Activated CD8-positive, alpha-beta T cell treated with anti-CD3 and anti-CD28 coated beads, Interleukin-2, amount 10 ng/mL, durations not matched to agents 7 days and 5 days (primary cell): Measurements from ENCODE around the gene PVALEF. TPM values are rescaled to one million over a fixed set of nuclear protein-coding genes. Genes with fewer than 3 reads are reported as not detected.

Source experiments
- ATAC-seq: fragments of 150-1000 bp; cut with Tn5 transposase; one replicate; pipeline ENCODE4 v1.10.0; 2021; ENCODE audit warnings: moderate library complexity
- CTCF ChIA-PET: fragments of 350-600 bp; sonication (Branson Sonifier 250); formaldehyde crosslinking; loops from one replicate; lab custom pipeline; 2021; ENCODE audit warnings: antibody characterized with exemption; lab: Charles Lee
- POLR2A ChIA-PET: fragments of 350-600 bp; sonication (Branson Sonifier 250); formaldehyde crosslinking; loops from one replicate; lab custom pipeline; 2021; ENCODE audit warnings: antibody characterized with exemption; lab: Charles Lee
- DNase-seq: peaks from one replicate; pipeline ENCODE4 v3.0.0-alpha.2; 2020
- H3K27ac Mint-ChIP-seq: one replicate; pipeline ENCODE4 v1.8.0; 2021; ENCODE audit warnings: mild to moderate bottlenecking, mixed read lengths
- H3K27me3 Mint-ChIP-seq: one replicate; pipeline ENCODE4 v1.8.0; 2021; ENCODE audit warnings: low read depth, mixed read lengths
- H3K36me3 Mint-ChIP-seq: one replicate; pipeline ENCODE4 v1.8.0; 2021; ENCODE audit warnings: low read depth, mixed read lengths
- H3K4me1 Mint-ChIP-seq: one replicate; pipeline ENCODE4 v1.8.0; 2021; ENCODE audit warnings: low read depth, mixed read lengths
- H3K4me3 Mint-ChIP-seq: one replicate; pipeline ENCODE4 v1.8.0; 2021; ENCODE audit warnings: mild to moderate bottlenecking, mixed read lengths
- H3K9me3 Mint-ChIP-seq: one replicate; pipeline ENCODE4 v1.8.0; 2022; ENCODE audit warnings: mixed read lengths; ENCODE audit not compliant: insufficient read depth
- total RNA-seq, 2 experiments: library from RNA; stranded (reverse); gene quantifications; one replicate each; pipeline ENCODE4 v1.2.3, GENCODE V29; 2021

Gene PVALEF
- total RNA-seq, 2 experiments from 2014 or later = not detected

DNA sequence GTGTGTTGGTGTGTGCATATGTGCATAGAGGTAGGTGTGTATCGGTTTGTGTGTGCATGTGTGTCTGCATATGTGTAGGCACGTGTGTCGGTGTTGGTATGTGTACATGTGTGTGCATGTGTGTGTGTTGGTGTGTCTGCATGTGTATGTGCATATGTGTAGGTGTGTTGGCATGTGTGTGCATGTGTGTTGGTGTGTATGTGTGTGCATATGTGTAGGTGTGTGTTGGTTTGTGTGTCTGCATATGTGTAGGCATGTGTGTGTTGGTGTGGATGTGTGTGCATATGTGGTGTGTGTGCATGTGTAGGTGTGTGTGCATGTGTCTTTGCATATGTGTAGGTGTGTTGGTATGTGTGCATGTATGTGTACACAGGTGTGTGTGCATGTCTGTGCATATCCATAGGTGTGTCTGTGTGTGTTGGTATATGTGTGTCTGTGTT, 4.6 kb downstream of the PVALEF start:
- H3K9me3 Mint-ChIP-seq = no peaks in the 10 kb centered on the region
- ATAC-seq (no peak), DNase-seq (no peak)
- no peaks in the 10 kb centered on the region for H3K4me1 Mint-ChIP-seq
- CTCF ChIA-PET = no interaction called here
- H3K27ac Mint-ChIP-seq = no peak overlapping the region
- H3K36me3 Mint-ChIP-seq = no peaks in the 10 kb centered on the region
- H3K27me3 Mint-ChIP-seq = peaks cover 9% of the 10 kb centered on the region
- no peak overlapping the region for H3K4me3 Mint-ChIP-seq
- POLR2A ChIA-PET = no interaction called here

DNA sequence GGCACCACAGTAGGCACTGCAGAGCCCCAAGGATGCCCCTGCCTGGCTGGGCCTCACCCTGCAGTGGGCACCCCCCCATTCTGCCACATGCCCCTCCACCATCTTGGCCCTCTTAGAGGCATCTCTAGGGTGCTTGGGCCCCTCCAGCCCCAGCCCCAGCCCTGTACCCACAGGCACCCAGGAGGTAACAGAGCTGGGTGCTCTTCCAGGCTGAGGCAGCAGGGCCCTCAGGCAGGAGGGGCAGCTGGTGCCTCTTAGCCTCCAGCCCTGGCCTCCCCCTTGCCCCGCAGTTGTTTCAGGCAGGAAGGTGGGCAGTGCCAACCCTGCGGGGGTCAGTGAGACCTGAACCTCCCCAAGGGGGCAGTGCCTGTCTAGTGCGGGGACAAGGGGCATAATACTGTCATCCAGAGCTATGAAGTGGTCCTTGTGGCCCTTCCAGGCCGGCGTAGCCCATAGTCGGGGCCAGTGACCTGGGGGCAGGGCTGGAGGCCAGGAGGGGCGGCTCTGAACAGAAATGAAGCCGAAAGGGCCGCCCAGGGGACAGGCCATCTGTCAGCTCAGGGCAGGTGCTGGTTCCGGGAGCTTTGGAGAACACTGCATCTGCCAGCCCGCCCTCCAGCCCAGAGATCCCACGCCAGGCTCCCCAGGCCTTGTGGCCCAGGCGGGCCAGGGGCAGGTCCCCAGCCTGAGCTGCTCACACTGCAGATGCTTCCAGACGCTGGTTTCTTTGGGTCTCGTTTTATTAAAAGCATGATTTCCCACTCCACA, 5.6 kb downstream of the PVALEF start:
- no peak overlapping the region for H3K27ac Mint-ChIP-seq
- ChIA-PET CTCF (no interaction called here), POLR2A (no interaction called here)
- no peak overlapping the region for H3K4me3 Mint-ChIP-seq
- H3K36me3 Mint-ChIP-seq = no peaks in the 10 kb centered on the region
- peaks cover 14% of the 10 kb centered on the region for H3K27me3 Mint-ChIP-seq
- ATAC-seq (no peak), DNase-seq (no peak)
- H3K9me3 Mint-ChIP-seq = no peaks in the 10 kb centered on the region
- no peaks in the 10 kb centered on the region for H3K4me1 Mint-ChIP-seq

DNA sequence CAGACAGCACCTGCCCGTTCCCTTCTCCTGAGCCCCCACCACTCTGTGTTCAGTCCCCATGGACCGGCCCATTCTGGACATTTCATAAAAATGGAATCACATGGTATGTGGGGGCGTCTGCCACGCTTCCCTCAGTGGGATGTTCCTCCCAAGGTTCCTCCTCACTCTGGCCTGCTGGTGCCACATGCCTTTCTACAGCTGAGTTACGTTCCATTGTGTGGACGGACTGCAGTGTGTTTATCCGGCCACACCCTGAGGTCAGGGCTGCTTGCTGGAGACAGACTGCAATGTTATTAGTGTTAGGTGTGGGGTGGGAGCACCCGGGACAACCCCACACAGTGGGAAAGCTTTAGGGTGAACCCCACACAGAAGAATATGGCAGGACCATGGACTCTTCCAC, 6.6 kb downstream of the PVALEF start:
- Mint-ChIP-seq H3K27ac (no peak overlapping the region), H3K4me1 (no peaks in the 10 kb centered on the region), H3K4me3 (no peak overlapping the region), H3K36me3 (no peaks in the 10 kb centered on the region), H3K27me3 (peaks cover 14% of the 10 kb centered on the region), H3K9me3 (no peaks in the 10 kb centered on the region)
- ChIA-PET POLR2A (no interaction called here), CTCF (no interaction called here)
- no peak for DNase-seq
- ATAC-seq = no peak

DNA sequence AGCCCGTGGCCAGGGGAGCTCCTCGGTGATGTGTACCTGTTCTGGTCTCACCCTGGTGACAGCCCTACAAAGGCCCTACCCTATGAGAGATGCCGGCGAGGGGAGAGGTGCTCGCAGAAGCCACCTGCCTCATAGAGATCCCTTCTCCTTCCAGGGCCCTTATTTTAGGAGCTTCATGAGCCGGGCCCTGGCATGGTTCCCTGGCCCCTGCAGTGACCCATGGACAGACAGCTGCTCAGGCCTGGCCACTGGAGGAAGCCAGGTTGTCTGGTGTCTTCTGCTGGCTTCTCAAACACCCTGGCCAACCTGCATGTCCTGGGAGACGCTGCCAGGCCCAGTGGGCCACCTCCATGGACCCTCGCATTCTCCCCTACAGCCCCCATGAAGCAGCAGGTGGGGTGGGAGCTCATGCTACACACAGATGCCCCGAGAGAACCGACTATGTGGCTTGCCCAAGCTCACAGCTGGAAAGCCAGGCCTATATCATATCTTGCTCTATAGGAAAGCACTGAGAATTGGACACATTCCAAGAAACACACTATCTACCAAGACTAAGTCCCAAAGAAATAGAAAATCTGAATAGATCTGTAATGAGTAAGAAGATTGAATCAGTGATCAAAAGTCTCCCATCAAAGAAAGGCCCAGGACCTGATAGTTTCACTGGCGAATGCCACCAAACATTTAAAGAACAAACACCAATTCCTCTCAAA, 7.9 kb downstream of the PVALEF start:
- DNase-seq = no peak
- POLR2A ChIA-PET = no interaction called here
- ATAC-seq = no peak
- H3K27ac Mint-ChIP-seq = no peak overlapping the region
- peaks cover 10% of the 10 kb centered on the region for H3K27me3 Mint-ChIP-seq
- H3K4me1 Mint-ChIP-seq = no peaks in the 10 kb centered on the region
- CTCF ChIA-PET = no interaction called here
- H3K9me3 Mint-ChIP-seq = no peaks in the 10 kb centered on the region
- no peak overlapping the region for H3K4me3 Mint-ChIP-seq
- H3K36me3 Mint-ChIP-seq = no peaks in the 10 kb centered on the region

DNA sequence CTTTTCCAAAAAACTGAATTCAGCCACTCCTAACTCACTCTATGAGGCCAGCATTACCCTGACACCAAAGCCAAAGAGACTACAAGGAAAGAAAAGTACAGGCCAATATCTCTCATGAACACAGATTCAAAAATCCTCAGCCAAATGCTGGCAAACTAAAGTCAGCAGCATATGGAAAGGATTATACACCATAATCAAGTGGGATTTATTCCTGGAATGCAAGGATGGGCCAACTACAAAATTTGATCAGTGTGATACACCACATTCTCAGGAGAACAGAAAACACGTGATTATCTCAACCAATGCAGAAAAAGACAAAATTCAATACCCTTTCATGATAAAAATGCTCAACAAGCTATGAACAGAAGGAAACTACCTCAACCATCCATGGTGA, 8.5 kb downstream of the PVALEF start:
- DNase-seq (no peak), ATAC-seq (no peak)
- ChIA-PET POLR2A (no interaction called here), CTCF (no interaction called here)
- Mint-ChIP-seq H3K27me3 (peaks cover 10% of the 10 kb centered on the region), H3K9me3 (no peaks in the 10 kb centered on the region), H3K4me1 (no peaks in the 10 kb centered on the region), H3K27ac (no peak overlapping the region), H3K4me3 (no peak overlapping the region), H3K36me3 (no peaks in the 10 kb centered on the region)

DNA sequence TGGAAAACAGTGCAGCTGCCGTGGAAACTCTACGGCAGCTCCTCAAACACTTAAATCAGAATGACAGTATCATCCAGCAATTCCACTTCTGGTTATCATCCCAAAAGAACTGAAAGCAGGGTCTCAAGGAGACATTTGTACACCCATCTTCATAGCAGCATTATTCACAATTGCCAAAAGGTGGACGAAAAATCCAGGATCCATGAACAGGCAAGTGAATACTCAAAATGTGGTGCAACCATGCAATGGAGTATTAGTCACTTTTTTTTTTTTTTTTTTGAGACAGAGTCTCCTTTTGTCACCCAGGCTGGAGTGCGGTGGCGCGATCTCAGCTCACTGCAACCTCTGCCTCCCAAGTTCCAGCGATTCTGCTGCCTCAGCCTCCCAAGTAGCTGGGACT, 11.4 kb downstream of the PVALEF start:
- H3K4me1 Mint-ChIP-seq = no peaks in the 10 kb centered on the region
- peaks cover 10% of the 10 kb centered on the region for H3K27me3 Mint-ChIP-seq

DNA sequence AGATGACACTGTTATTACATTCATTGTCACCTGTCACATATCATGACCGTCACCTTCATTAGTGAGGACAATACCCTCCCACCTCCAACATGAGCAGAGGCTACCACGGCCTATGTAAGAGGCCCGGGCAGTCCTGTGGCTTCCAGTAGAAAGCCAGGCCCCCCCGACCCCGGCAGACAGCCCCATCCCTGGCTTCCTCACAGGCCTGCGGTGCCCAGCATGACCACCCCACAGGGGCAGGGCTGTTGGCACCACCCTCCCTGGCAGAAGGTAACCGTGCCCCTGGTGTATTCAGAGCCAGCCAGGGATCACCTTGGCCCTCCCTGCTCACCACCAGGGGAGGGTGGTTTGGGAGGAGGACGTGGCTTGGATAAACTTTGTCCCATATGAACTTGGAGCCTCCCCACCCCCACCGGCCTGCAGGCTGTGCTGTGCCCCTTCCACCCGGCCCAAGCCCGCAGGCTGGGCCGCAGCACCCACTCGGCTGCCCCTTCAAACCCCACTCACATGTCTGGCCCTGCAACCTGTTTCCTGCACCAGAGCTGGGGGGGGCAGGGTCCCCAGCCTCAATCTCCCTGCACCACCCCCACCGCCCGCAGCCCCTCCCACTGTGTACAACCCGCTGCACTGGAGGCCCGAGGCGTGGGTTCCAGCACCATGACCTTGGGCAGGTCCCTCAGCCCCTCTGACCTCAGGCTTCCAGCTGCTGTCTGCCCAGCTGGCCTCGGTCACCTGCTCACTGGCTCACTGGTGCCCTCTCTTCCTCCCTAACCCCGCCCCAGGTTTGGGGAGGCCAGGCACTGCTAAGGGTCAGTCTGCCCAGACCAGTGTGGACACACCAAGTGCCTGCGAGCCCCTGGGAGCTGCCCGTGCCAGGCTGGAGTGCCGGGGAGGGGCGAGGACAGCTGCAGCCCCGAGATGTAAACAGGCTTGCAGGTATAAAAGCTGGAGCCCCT, 13.1 kb downstream of the PVALEF start:
- ChIA-PET POLR2A (no interaction called here), CTCF (no interaction called here)
- no peak overlapping the region for H3K4me3 Mint-ChIP-seq
- peaks cover 8% of the 10 kb centered on the region for H3K27me3 Mint-ChIP-seq
- H3K27ac Mint-ChIP-seq = no peak overlapping the region
- no peaks in the 10 kb centered on the region for H3K36me3 Mint-ChIP-seq
- H3K4me1 Mint-ChIP-seq = no peaks in the 10 kb centered on the region
- no peak for ATAC-seq
- H3K9me3 Mint-ChIP-seq = no peaks in the 10 kb centered on the region
- no peak for DNase-seq

More for the DNA sequence above, 11.4 kb downstream of the PVALEF start:
- ChIA-PET POLR2A (no interaction called here), CTCF (no interaction called here)
- H3K27ac Mint-ChIP-seq = no peak overlapping the region
- no peaks in the 10 kb centered on the region for H3K9me3 Mint-ChIP-seq
- H3K4me3 Mint-ChIP-seq = no peak overlapping the region
- DNase-seq (no peak), ATAC-seq (no peak)
- no peaks in the 10 kb centered on the region for H3K36me3 Mint-ChIP-seq

DNA sequence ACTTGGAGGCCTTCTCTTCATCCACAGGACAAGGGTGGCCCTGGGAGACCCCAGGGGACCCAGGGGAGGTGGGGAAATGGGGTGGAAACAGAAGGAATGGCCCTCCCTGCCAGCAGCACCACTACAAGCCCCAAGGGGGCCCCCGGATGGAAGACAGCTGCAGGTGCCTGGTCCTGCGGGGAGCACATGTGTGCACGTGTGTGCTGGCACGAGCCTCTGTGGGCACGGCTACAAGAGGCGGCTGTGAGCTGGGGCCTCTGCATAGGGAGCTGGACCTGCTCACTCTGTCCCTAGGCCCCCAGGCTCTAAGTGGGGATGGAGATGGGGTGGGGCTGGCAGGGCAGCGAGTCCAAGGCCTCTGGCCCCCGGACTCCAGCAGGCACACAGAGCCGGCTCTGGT, 13.9 kb downstream of the PVALEF start:
- no peak for DNase-seq
- ChIA-PET CTCF (no interaction called here), POLR2A (no interaction called here)
- Mint-ChIP-seq H3K27ac (no peak overlapping the region), H3K4me3 (no peak overlapping the region), H3K4me1 (no peaks in the 10 kb centered on the region), H3K9me3 (no peaks in the 10 kb centered on the region), H3K27me3 (peaks cover 6% of the 10 kb centered on the region), H3K36me3 (no peaks in the 10 kb centered on the region)
- ATAC-seq = no peak

DNA sequence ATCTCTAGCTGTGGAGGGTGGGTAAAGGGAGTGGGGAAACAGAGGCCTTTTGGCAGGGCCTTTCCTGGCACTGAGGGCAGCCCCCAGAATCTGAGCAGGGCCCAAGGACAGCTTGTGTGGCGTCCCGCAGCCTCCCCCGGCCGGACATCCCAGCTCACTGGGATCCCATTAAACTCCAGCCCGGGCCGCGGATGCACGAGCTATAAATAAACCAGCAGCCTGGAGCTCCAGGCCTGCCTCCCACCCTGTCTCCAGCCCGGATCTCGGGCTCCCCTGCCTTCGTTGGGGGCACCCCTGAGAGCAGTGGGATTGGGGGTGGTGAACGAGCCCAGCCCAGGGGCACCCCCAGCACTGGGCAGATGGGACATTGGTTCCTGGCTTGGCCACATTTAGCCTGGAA, 14.6 kb downstream of the PVALEF start:
- no peak overlapping the region for H3K4me3 Mint-ChIP-seq
- no peak overlapping the region for H3K27ac Mint-ChIP-seq
- ATAC-seq (no peak), DNase-seq (no peak)
- H3K36me3 Mint-ChIP-seq = no peaks in the 10 kb centered on the region
- no peaks in the 10 kb centered on the region for H3K9me3 Mint-ChIP-seq
- CTCF ChIA-PET = no interaction called here
- no peaks in the 10 kb centered on the region for H3K4me1 Mint-ChIP-seq
- POLR2A ChIA-PET = no interaction called here
- H3K27me3 Mint-ChIP-seq = peaks cover 8% of the 10 kb centered on the region

DNA sequence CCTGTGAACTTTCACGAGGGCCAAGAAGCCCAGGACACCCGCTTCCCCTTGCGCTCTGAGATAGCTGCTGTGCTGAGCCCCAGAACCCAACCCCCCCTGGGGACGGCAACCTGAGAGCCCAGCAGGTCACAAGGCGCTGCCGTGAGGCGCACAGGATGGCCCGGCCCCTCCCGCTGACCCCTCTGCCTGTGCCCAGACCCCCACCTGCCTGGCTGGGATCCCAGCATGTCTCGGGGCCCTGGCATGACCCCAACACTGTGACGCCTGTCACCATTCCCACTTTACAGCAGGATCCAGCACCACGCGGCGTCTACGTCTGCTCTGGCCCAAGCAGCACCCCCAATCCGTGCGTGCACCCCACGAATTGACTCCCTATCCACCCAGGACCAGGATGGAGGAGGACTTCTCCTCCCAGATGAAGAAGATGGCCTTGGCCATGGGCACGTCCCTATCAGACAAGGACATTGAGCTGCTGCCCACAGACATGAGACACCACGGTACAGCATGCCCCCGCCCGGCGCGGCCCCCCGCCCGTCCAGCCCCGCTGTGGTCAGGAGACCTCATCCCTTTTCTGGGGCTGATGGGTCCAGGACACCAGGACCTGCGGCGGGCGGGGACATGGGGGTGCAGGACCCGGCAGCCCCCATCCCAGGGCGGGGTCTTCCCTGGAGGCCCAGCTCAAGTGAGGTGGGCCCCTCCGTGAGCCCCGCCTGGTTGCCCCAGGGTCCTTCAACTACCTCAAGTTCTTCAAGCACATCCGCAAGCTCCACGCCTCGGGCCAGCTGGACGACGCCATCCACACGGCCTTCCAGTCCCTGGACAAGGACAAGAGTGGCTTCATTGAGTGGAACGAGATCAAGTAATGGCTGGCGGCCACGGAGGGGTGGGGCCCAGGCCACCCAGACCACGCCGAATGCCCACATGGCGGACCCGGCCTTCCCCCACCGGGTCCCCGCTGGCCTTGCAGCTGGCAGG, 15.8 kb downstream of the PVALEF start:
- H3K4me1 Mint-ChIP-seq = no peaks in the 10 kb centered on the region
- DNase-seq = no peak

DNA sequence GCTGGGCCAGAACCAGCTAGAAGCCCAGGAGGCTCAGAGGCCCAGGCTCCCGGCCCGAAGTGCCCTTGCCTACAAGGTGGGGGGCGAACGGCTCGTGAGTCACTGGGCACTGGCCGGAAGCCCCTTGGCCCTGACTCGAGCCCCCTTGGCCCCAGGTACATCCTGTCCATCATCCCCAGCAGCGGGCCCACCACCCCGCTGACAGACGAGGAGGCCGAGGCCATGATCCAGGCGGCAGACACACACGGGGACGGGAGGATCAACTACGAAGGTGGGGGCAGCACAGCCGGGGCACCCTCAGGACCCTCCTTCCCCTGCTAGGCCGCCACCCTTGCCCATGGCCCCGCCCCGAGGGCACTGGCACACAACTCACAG, 16.5 kb downstream of the PVALEF start:
- H3K27me3 Mint-ChIP-seq = peaks cover 2% of the 10 kb centered on the region
- H3K36me3 Mint-ChIP-seq = no peaks in the 10 kb centered on the region
- DNase-seq (no peak), ATAC-seq (no peak)
- H3K4me1 Mint-ChIP-seq = no peaks in the 10 kb centered on the region
- H3K9me3 Mint-ChIP-seq = no peaks in the 10 kb centered on the region
- no peak overlapping the region for H3K27ac Mint-ChIP-seq
- no peak overlapping the region for H3K4me3 Mint-ChIP-seq
- ChIA-PET CTCF (no interaction called here), POLR2A (no interaction called here)

More for the DNA sequence above, 15.8 kb downstream of the PVALEF start:
- no peak for ATAC-seq
- no peaks in the 10 kb centered on the region for H3K36me3 Mint-ChIP-seq
- H3K27me3 Mint-ChIP-seq = peaks cover 2% of the 10 kb centered on the region
- CTCF ChIA-PET = no interaction called here
- POLR2A ChIA-PET = no interaction called here
- no peak overlapping the region for H3K4me3 Mint-ChIP-seq
- H3K27ac Mint-ChIP-seq = no peak overlapping the region
- H3K9me3 Mint-ChIP-seq = no peaks in the 10 kb centered on the region
